Stomach (tissue), 9 donors: ENCODE data around the gene KIZ. TPM values are rescaled to one million over a fixed set of nuclear protein-coding genes. Genes with fewer than 3 reads are reported as not detected.

Experiments
- DNase-seq, 2 donors: peaks; one replicate each; pipeline versions ENCODE4 v3.0.0 to v3.0.0-alpha.2; 2013 to 2019
- H3K27ac ChIP-seq, 5 donors: fragments of 200-600 bp in 4 of 5; sonication (generic) in 4 of 5; one replicate each; pipeline ENCODE4 v1.5.1; 2013 to 2019; ENCODE audit warnings: mild to moderate bottlenecking in 1 of 5, moderate library complexity in 1 of 5
- H3K27me3 ChIP-seq, 3 donors: fragments of 200-600 bp; sonication (generic); one replicate each; pipeline ENCODE4 v1.5.1; 2017 to 2019; ENCODE audit warnings: mixed run types in 1 of 3
- H3K36me3 ChIP-seq, 4 donors: fragments of 200-600 bp; sonication (generic); 1 replicate in 3 of 4; 2 replicates in 1 of 4; pipeline ENCODE4 v1.5.1; 2016 to 2019
- H3K4me1 ChIP-seq, 4 donors: fragments of 200-600 bp; sonication (generic); one replicate each; pipeline ENCODE4 v1.5.1; 2016 to 2019
- H3K4me3 ChIP-seq, 4 donors: fragments of 200-600 bp; sonication (generic) in 3 of 4; one replicate each; pipeline ENCODE4 v1.5.1; 2016 to 2019; ENCODE audit warnings: mild to moderate bottlenecking in 1 of 4
- H3K9me3 ChIP-seq, 4 donors: fragments of 200-600 bp; sonication (generic); one replicate each; pipeline ENCODE4 v1.5.1; 2016 to 2019
- EP300 ChIP-seq: sonication (generic); formaldehyde crosslinking; IDR thresholded peaks from one replicate; pipeline ENCODE4 v1.6.1; 2017; ENCODE audit warnings: antibody characterized with exemption
- POLR2A ChIP-seq, 4 donors: fragments of 450-650 bp; IDR thresholded peaks; one replicate each; pipeline ENCODE4 v1.6.1; 2016; ENCODE audit warnings: antibody characterized with exemption in 4 of 4, control low read depth in 2 of 4, mild to moderate bottlenecking in 1 of 4, moderate library complexity in 1 of 4
- POLR2AphosphoS5 ChIP-seq, 3 donors: sonication (generic); formaldehyde crosslinking; IDR thresholded peaks; one replicate each; pipeline ENCODE4 v1.6.1; 2016; ENCODE audit warnings: antibody characterized with exemption in 3 of 3
- WGBS, 5 donors: extraction: QIAGEN DNeasy Blood & Tissue Kit in 3 of 5; methylation state at CpG; one replicate each; pipeline versions ENCODE4 v1.1.5 to v1.1.7; 2013 to 2018; 5-methylcytosine and 5-hydroxymethylcytosine counted together
- intact Hi-C: fragments of 100-400 bp; cut with DNase I; formaldehyde crosslinking; loops from one replicate; pipeline ENCODE4 v1.15.1; 2023; ENCODE audit warnings: low total_unique reads
- polyA plus RNA-seq, 3 donors: library from polyadenylated mRNA; stranded (reverse); fragments of 200-250 nt; gene quantifications; one replicate each; pipeline ENCODE4 v1.2.3, GENCODE V29; 2013
- total RNA-seq, 5 donors: library from RNA; depleted of rRNA; stranded (reverse); fragments of >200 nt; gene quantifications; one replicate each; pipeline versions ENCODE4 v1.1.0 to v1.2.3, GENCODE V29; 2014 to 2016
- TF ChIP-seq, protein P1 (sequence below), 7 experiments: fragments of 450-650 bp in 4 of 7; fragments of 200-600 bp in 3 of 7; sonication (generic) in 3 of 7; IDR thresholded peaks; one replicate each; pipeline ENCODE4 v1.5.1; 2016 to 2019; ENCODE audit warnings: antibody characterized with exemption in 7 of 7, control low read depth in 2 of 7, mild to moderate bottlenecking in 1 of 7
- donor health status: healthy with polysubstance abuse.
- donor health status: Bipolar disorder and iron deficiency.
- donor health status: healthy.

The KIZ gene
- total and polyA plus RNA-seq, 8 donors = 11.7 to 38.2 (median 15.1) TPM

GRCh38 chr20:21159658-21160380 lies 33.9 kb downstream of the KIZ start:
- Histone ChIP-seq H3K4me3 (no peak overlapping the region), H3K4me1 (no peaks in the 10 kb centered on the region), H3K9me3 (no peaks in the 10 kb centered on the region), H3K36me3 (peaks cover 0 to 42% (median 36%) of the 10 kb centered on the region in 4 donors), H3K27me3 (no peaks in the 10 kb centered on the region), H3K27ac (no peak overlapping the region)
- TF ChIP-seq, protein P1, sequence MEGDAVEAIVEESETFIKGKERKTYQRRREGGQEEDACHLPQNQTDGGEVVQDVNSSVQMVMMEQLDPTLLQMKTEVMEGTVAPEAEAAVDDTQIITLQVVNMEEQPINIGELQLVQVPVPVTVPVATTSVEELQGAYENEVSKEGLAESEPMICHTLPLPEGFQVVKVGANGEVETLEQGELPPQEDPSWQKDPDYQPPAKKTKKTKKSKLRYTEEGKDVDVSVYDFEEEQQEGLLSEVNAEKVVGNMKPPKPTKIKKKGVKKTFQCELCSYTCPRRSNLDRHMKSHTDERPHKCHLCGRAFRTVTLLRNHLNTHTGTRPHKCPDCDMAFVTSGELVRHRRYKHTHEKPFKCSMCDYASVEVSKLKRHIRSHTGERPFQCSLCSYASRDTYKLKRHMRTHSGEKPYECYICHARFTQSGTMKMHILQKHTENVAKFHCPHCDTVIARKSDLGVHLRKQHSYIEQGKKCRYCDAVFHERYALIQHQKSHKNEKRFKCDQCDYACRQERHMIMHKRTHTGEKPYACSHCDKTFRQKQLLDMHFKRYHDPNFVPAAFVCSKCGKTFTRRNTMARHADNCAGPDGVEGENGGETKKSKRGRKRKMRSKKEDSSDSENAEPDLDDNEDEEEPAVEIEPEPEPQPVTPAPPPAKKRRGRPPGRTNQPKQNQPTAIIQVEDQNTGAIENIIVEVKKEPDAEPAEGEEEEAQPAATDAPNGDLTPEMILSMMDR (IDR thresholded peaks at IDR 0.05) = no peak
- TF ChIP-seq EP300 (no peak), POLR2AphosphoS5 (IDR thresholded peaks at IDR 0.05) (no peak), POLR2A (IDR thresholded peaks at IDR 0.05) (no peak)
- intact Hi-C loops = no loop called here
- peak in 1 of 2 donors; percentile 18 for DNase-seq
- WGBS, 5 donors = 71 to 80% (median 76%) methylated on average over 6 of the region's 6 CpGs

GRCh38 chr20:21161926-21162325 lies 36.0 kb downstream of the KIZ start:
- Histone ChIP-seq H3K27ac (no peak overlapping the region), H3K4me3 (no peak overlapping the region), H3K4me1 (no peaks in the 10 kb centered on the region), H3K9me3 (no peaks in the 10 kb centered on the region), H3K36me3 (peaks cover 0 to 58% (median 40%) of the 10 kb centered on the region in 4 donors), H3K27me3 (no peaks in the 10 kb centered on the region)
- 91 to 96% (median 91%) methylated on average over 5 of the region's 5 CpGs for WGBS, 5 donors
- intact Hi-C loops = no loop called here
- no peak for DNase-seq
- TF ChIP-seq, protein P1 (IDR thresholded peaks at IDR 0.05) = no peak
- TF ChIP-seq EP300 (no peak), POLR2AphosphoS5 (IDR thresholded peaks at IDR 0.05) (no peak), POLR2A (IDR thresholded peaks at IDR 0.05) (no peak)

GRCh38 chr20:21162631-21163030 lies 36.7 kb downstream of the KIZ start:
- WGBS, 5 donors = 83 to 96% (median 89%) methylated on average over 3 of the region's 3 CpGs
- peaks cover 0 to 65% (median 44%) of the 10 kb centered on the region in 4 donors for H3K36me3 ChIP-seq
- H3K4me3 ChIP-seq = no peak overlapping the region
- H3K9me3 ChIP-seq = no peaks in the 10 kb centered on the region
- no peak overlapping the region for H3K27ac ChIP-seq
- no peak for DNase-seq
- intact Hi-C loops = no loop called here
- H3K27me3 ChIP-seq = no peaks in the 10 kb centered on the region
- H3K4me1 ChIP-seq = no peaks in the 10 kb centered on the region
- no peak for TF ChIP-seq POLR2A (IDR thresholded peaks at IDR 0.05)
- no peak for TF ChIP-seq EP300
- TF ChIP-seq, protein P1 (IDR thresholded peaks at IDR 0.05) = no peak
- TF ChIP-seq POLR2AphosphoS5 (IDR thresholded peaks at IDR 0.05) = no peak

- Histone ChIP-seq H3K4me1 (no peaks in the 10 kb centered on the region), H3K4me3 (no peak overlapping the region), H3K36me3 (peaks cover 0 to 61% (median 36%) of the 10 kb centered on the region in 4 donors), H3K9me3 (no peaks in the 10 kb centered on the region), H3K27ac (no peak overlapping the region), H3K27me3 (no peaks in the 10 kb centered on the region)
- intact Hi-C loops = no loop called here
- WGBS, 5 donors = 77 to 97% (median 82%) methylated on average over 2 of the region's 2 CpGs
- DNase-seq = no peak
- TF ChIP-seq, protein P1 (IDR thresholded peaks at IDR 0.05) = no peak
- TF ChIP-seq EP300 = no peak
- TF ChIP-seq POLR2A (IDR thresholded peaks at IDR 0.05) = no peak
- TF ChIP-seq POLR2AphosphoS5 (IDR thresholded peaks at IDR 0.05) = no peak
Measured at GRCh38 chr20:21166801-21167200, 40.9 kb downstream of the KIZ start.
